GM12878 (cell line): ENCODE measurements around the gene CSRNP2. TPM values are rescaled to one million over a fixed set of nuclear protein-coding genes. Genes with fewer than 3 reads are reported as not detected.

Experiments used
- ATAC-seq: fragments of 200-7000 bp; cut with Tn5 transposase; 3 replicates; pipeline ENCODE4 v1.9.1; 2020; ENCODE audit warnings: mild to moderate bottlenecking, moderate library complexity
- BruUV-seq: library from RNA; stranded (reverse); fragments of 400-500 nt; replicated peaks from 2 replicates; lab custom pipeline; 2021; lab: Mats Ljungman, UMichigan
- CTCF ChIA-PET: fragments of 300-600 bp; sonication (Branson Sonifier 250); formaldehyde crosslinking; extraction: SDS; loops from one replicate; lab custom pipeline; 2021; ENCODE audit warnings: inconsistent platforms; lab: Yijun Ruan, JAX
- POLR2A ChIA-PET: fragments of 350-600 bp; formaldehyde crosslinking; extraction: SDS; loops from one replicate; lab custom pipeline; 2021; ENCODE audit warnings: inconsistent platforms; lab: Charles Lee
- RAD21 ChIA-PET: fragments of 300-600 bp; sonication (Branson Sonifier 250); formaldehyde crosslinking; loops from one replicate; lab custom pipeline; 2023; ENCODE audit warnings: antibody characterized with exemption; ENCODE audit not compliant: unreplicated experiment; lab: Charles Lee
- SMC1A ChIA-PET: fragments of 300-600 bp; sonication (Branson Sonifier 250); formaldehyde crosslinking; loops from one replicate; lab custom pipeline; 2023; ENCODE audit not compliant: unreplicated experiment, uncharacterized antibody; lab: Charles Lee
- DNase-seq: peaks from one replicate; pipeline ENCODE4 v3.0.0-alpha.2; 2011; ENCODE audit warnings: low read depth, low spot score
- FAIRE-seq: peaks from 3 replicates; lab custom pipeline; 2011; peaks lifted over from hg19 to GRCh38; lab: Jason Lieb, UNC
- H2AFZ ChIP-seq: 2 replicates; pipeline ENCODE4 v1.6.0; 2011; ENCODE audit warnings: low read depth, low read length, control low read depth; ENCODE audit not compliant: control insufficient read depth
- H3K27ac ChIP-seq: 2 replicates; pipeline ENCODE4 v1.5.1; 2011; ENCODE audit warnings: control low read depth; ENCODE audit not compliant: control insufficient read depth, insufficient read depth
- H3K27me3 ChIP-seq, 2 experiments: replicated peaks in 1 of 2; 2 replicates each; pipeline versions ENCODE4 v1.6.0 to v1.6.1; 2011; ENCODE audit warnings: low read length in 1 of 2; ENCODE audit not compliant: control insufficient read depth in 2 of 2, insufficient read depth in 2 of 2
- H3K36me3 ChIP-seq, 2 experiments: 2 replicates each; pipeline ENCODE4 v1.5.1; 2011; ENCODE audit warnings: low read length in 1 of 2; ENCODE audit not compliant: control insufficient read depth in 2 of 2, insufficient read depth in 2 of 2
- H3K4me1 ChIP-seq: 2 replicates; pipeline ENCODE4 v1.6.1; 2011; ENCODE audit warnings: mild to moderate bottlenecking, low read length, moderate library complexity, mixed read lengths; ENCODE audit not compliant: control insufficient read depth, insufficient read depth
- H3K4me2 ChIP-seq: 2 replicates; pipeline ENCODE4 v1.6.0; 2011; ENCODE audit warnings: control low read depth; ENCODE audit not compliant: control insufficient read depth, insufficient read depth
- H3K4me3 ChIP-seq: fragments of 200-600 bp; sonication (generic); 2 replicates; pipeline ENCODE4 v1.5.1; 2016
- H3K79me2 ChIP-seq: 2 replicates; pipeline ENCODE4 v1.6.0; 2011; ENCODE audit warnings: low read length; ENCODE audit not compliant: control insufficient read depth, insufficient read depth
- H3K9ac ChIP-seq: 2 replicates; pipeline ENCODE4 v1.8.0; 2011; ENCODE audit warnings: low read length, control low read depth, mixed read lengths; ENCODE audit not compliant: control insufficient read depth, insufficient read depth
- H3K9me3 ChIP-seq: replicated peaks from 3 replicates; pipeline ENCODE4 v1.5.1; 2011; ENCODE audit warnings: mild to moderate bottlenecking, low read length; ENCODE audit not compliant: control insufficient read depth, insufficient read depth
- H4K20me1 ChIP-seq: 2 replicates; pipeline ENCODE4 v1.6.0; 2011; ENCODE audit not compliant: control insufficient read depth, insufficient read depth
- E2F8 ChIP-seq: fragments of 450-650 bp; IDR thresholded peaks from 2 replicates; pipeline ENCODE4 v1.6.1; 2018; ENCODE audit warnings: mild to moderate bottlenecking, low read depth, moderate library complexity; ENCODE audit not compliant: partially characterized antibody
- EGR1 ChIP-seq, 2 experiments: IDR thresholded peaks; 1 replicate in 1 of 2; 2 replicates in 1 of 2; pipeline ENCODE4 v1.6.1; 2011 to 2012; ENCODE audit warnings: low read depth in 2 of 2, low read length in 2 of 2, borderline replicate concordance in 1 of 2, mild to moderate bottlenecking in 1 of 2, moderate library complexity in 1 of 2
- SKIL ChIP-seq: fragments of 450-650 bp; IDR thresholded peaks from 2 replicates; pipeline ENCODE4 v1.6.1; 2017; ENCODE audit warnings: mild to moderate bottlenecking, low read depth, inconsistent platforms; ENCODE audit not compliant: poor library complexity, severe bottlenecking
- WGBS: methylation state at CpG from one replicate; pipeline ENCODE4 v1.1.6; 2016; ENCODE audit warnings: low lambda C conversion rate; ENCODE audit not compliant: insufficient replicate concordance, insufficient coverage; ENCODE audit errors: missing lambda C conversion rate; 5-methylcytosine and 5-hydroxymethylcytosine counted together
- in situ Hi-C: fragments of 300-500 bp; cut with MboI; formaldehyde crosslinking; loops from 9 replicates; pipeline ENCODE4 v1.14.3; 2018; ENCODE audit warnings: mixed read lengths
- intact Hi-C: fragments of 100-400 bp; cut with micrococcal nuclease; formaldehyde crosslinking; loops from one replicate; pipeline ENCODE4 v1.14.2; 2022; ENCODE audit not compliant: unreplicated experiment
- polyA plus RNA-seq, 11 experiments: library from polyadenylated mRNA; depleted of rRNA in 4 of 11; unstranded in 6 of 11; stranded (reverse) in 5 of 11; fragments of >200 nt; fragmentation: Nextera tagmentation in 4 of 11; fragmentation: Illumina TruSeq in 1 of 11; extraction: Ambion mirVana in 4 of 11; extraction: Trizol in 1 of 11; gene quantifications; 1 replicate in 1 of 11; 2 replicates in 10 of 11; pipeline versions ENCODE4 v1.2.1 to v1.2.3, GENCODE V29; 2011 to 2016; ENCODE audit warnings: inconsistent platforms in 2 of 11, missing spikeins in 2 of 11, low read depth in 1 of 11
- total RNA-seq, 4 experiments: library from RNA; depleted of rRNA in 3 of 4; stranded (reverse); fragments of >200 nt in 3 of 4; fragmentation: Illumina TruSeq in 1 of 4; extraction: Trizol in 1 of 4; gene quantifications; 2 replicates each; pipeline versions ENCODE4 v1.2.1 to v1.2.3, GENCODE V29; 2013 to 2021

The CSRNP2 gene
- total and polyA plus RNA-seq, 10 of the 15 experiments (the other 5 are each of a cell fraction or from before 2014, with no cell fraction given), result 1.2 to 12.1 (median 6.3) TPM

- H2AFZ ChIP-seq, result no peak overlapping the region
- SMC1A ChIA-PET, result interaction anchor here (1.2 to 2.0 kb wide), 4 partner anchors 9 to 194 kb away, joined by 3 to 11 read pairs (median 4); no protein-coding TSS in a partner anchor
- no peaks in the 10 kb centered on the region for H4K20me1 ChIP-seq
- intact Hi-C loops, result no loop called here
- no peak overlapping the region for H3K4me2 ChIP-seq
- H3K4me3 ChIP-seq, result no peak overlapping the region
- POLR2A ChIA-PET, result interaction anchor here (0.7 kb wide), 1 partner anchor 11 kb away, joined by 3 read pairs; no protein-coding TSS in a partner anchor
- H3K36me3 ChIP-seq, result no peaks in the 10 kb centered on the region
- H3K27ac ChIP-seq, result no peak overlapping the region
- FAIRE-seq (no peak), ATAC-seq (no peak), DNase-seq (no peak)
- WGBS, result 91% methylated on average over 2 of the region's 2 CpGs
- no peaks in the 10 kb centered on the region for H3K27me3 ChIP-seq
- RAD21 ChIA-PET, result interaction anchor here (0.5 to 1.3 kb wide), 2 partner anchors 89 to 251 kb away, joined by 3 read pairs; no protein-coding TSS in a partner anchor
- H3K9me3 ChIP-seq, result no peaks in the 10 kb centered on the region
- peaks cover 14% of the 10 kb centered on the region; the same call in 1 of the 2 replicates for H3K4me1 ChIP-seq
- CTCF ChIA-PET, result interaction anchor here (0.6 to 1.0 kb wide), 3 partner anchors 10 to 321 kb away, joined by 3 to 4 read pairs (median 3); no protein-coding TSS in a partner anchor
- peaks cover 34% of the 10 kb centered on the region for H3K79me2 ChIP-seq
- H3K9ac ChIP-seq, result no peak overlapping the region
- TF ChIP-seq EGR1 (IDR thresholded peaks at IDR 0.05; ENCODE audit: borderline replicate concordance in 1 of 2, low read depth in 2 of 2, low read length in 2 of 2) (no peak), E2F8 (no peak), SKIL (no peak)
- BruUV-seq, result no TSS peak
- in situ Hi-C loops, result no loop called here
Measured at GRCh38 chr12:51019927-51020326, 63.5 kb downstream of the CSRNP2 start.
